HG02973 (cell line): ENCODE data around the gene EGR2.
A peak's percentile ranks its signal among the peaks of the same experiment; 100 is the strongest.

Experiments used
- ATAC-seq: cut with Tn5 transposase; IDR thresholded peaks from one replicate; pipeline ENCODE4 v1.9.1; 2021; ENCODE audit warnings: moderate library complexity; ENCODE audit not compliant: unreplicated experiment

The EGR2 gene

GRCh38 chr10:62816331-62817120 lies at the start of gene EGR2:
EGR2 (minus strand) TSS chr10:62816366; CDS start chr10:62816029, 337 bp downstream.
- ATAC-seq, result peak; percentile 67

- no peak for ATAC-seq
These were observed 46.3 kb upstream of the EGR2 start for GRCh38 chr10:62862447-62862846.

GRCh38 chr10:62861507-62861906 lies 45.3 kb upstream of the EGR2 start:
- ATAC-seq, result no peak

- ATAC-seq, result no peak
These were observed 44.8 kb upstream of the EGR2 start for GRCh38 chr10:62860946-62861345.

- ATAC-seq, result no peak
These were observed 42.2 kb upstream of the EGR2 start for GRCh38 chr10:62858364-62858763.

GRCh38 chr10:62856021-62856420 lies 39.9 kb upstream of the EGR2 start:
- ATAC-seq, result no peak

GRCh38 chr10:62853710-62854109 lies 37.5 kb upstream of the EGR2 start:
- peak; percentile 20 for ATAC-seq

- peak; percentile 58 for ATAC-seq
These were observed 37.0 kb upstream of the EGR2 start for GRCh38 chr10:62852961-62853702.

GRCh38 chr10:62851442-62851841 lies 35.3 kb upstream of the EGR2 start:
- ATAC-seq, result no peak

GRCh38 chr10:62850646-62851045 lies 34.5 kb upstream of the EGR2 start:
- ATAC-seq, result no peak

- no peak for ATAC-seq
These were observed 31.3 kb upstream of the EGR2 start for GRCh38 chr10:62847433-62847832.

GRCh38 chr10:62844280-62845011 lies 28.3 kb upstream of the EGR2 start:
- no peak for ATAC-seq

GRCh38 chr10:62843600-62843999 lies 27.4 kb upstream of the EGR2 start:
- no peak for ATAC-seq

GRCh38 chr10:62842983-62843382 lies 26.8 kb upstream of the EGR2 start:
- ATAC-seq, result peak; percentile 63

GRCh38 chr10:62839590-62839989 lies 23.4 kb upstream of the EGR2 start:
- no peak for ATAC-seq

GRCh38 chr10:62831346-62831745 lies 15.2 kb upstream of the EGR2 start:
- ATAC-seq, result peak; percentile 48

GRCh38 chr10:62830679-62831078 lies 14.5 kb upstream of the EGR2 start:
- no peak for ATAC-seq

GRCh38 chr10:62829622-62830021 lies 13.5 kb upstream of the EGR2 start:
- no peak for ATAC-seq

GRCh38 chr10:62826273-62826672 lies 10.1 kb upstream of the EGR2 start:
- no peak for ATAC-seq

- no peak for ATAC-seq
These were observed 4.4 kb upstream of the EGR2 start for GRCh38 chr10:62820586-62820985.

GRCh38 chr10:62819141-62819920 lies 3.2 kb upstream of the EGR2 start:
- ATAC-seq, result no peak
